ENCODE data around the gene RUNX2. TPM values are rescaled to one million over a fixed set of nuclear protein-coding genes. Genes with fewer than 3 reads are reported as not detected.

The RUNX2 gene
- total RNA-seq, 4 donors from 2014 or later = 0.78 to 2.0 (median 0.94) TPM

GRCh38 chr6:45597424-45597823, 269.3 kb downstream of the RUNX2 start:
- no peaks in the 10 kb centered on the region for H3K36me3 ChIP-seq
- H3K9me3 ChIP-seq = no peaks in the 10 kb centered on the region
- H3K4me3 ChIP-seq = no peak overlapping the region
- peaks cover 4 to 9% of the 10 kb centered on the region in 2 donors for H3K4me1 ChIP-seq
- peaks cover 0 to 3% (median 0%) of the 10 kb centered on the region in 3 donors for H3K27me3 ChIP-seq
- intact Hi-C loops (cut with DNase I; ENCODE audit: low total_unique reads) = no loop called here
- H3K27ac ChIP-seq = no peak overlapping the region
- DNase-seq = no peak
- in situ Hi-C loops (cut with MboI; ENCODE audit: low sequenced_read_pairs in 4 of 4) = no loop called here
- TF ChIP-seq POLR2A (IDR thresholded peaks at IDR 0.05) = no peak
- TF ChIP-seq, protein P1, sequence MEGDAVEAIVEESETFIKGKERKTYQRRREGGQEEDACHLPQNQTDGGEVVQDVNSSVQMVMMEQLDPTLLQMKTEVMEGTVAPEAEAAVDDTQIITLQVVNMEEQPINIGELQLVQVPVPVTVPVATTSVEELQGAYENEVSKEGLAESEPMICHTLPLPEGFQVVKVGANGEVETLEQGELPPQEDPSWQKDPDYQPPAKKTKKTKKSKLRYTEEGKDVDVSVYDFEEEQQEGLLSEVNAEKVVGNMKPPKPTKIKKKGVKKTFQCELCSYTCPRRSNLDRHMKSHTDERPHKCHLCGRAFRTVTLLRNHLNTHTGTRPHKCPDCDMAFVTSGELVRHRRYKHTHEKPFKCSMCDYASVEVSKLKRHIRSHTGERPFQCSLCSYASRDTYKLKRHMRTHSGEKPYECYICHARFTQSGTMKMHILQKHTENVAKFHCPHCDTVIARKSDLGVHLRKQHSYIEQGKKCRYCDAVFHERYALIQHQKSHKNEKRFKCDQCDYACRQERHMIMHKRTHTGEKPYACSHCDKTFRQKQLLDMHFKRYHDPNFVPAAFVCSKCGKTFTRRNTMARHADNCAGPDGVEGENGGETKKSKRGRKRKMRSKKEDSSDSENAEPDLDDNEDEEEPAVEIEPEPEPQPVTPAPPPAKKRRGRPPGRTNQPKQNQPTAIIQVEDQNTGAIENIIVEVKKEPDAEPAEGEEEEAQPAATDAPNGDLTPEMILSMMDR (IDR thresholded peaks at IDR 0.05 in 4 of 5, conservative IDR thresholded peaks at IDR 0.05 in 1 of 5) = no peak
- no peak for ATAC-seq

DNA sequence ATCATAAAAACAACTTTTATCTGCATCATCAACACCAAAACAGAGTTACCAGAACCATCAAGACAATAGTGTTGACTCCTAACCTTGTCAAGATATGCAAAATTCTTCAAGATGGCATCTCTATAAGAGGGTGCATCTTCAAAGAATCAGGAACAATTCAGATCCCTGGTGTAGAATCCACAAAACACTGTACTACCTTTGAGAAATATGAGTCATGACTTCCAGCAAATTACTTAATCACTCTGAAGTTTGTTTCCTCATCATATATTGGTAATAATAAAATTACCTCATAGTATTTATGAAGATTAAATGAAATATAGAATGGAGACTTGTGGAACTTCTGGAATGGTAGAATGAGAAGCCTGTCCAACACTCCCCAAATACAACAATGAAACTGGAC, 270.9 kb downstream of the RUNX2 start:
- ATAC-seq (no peak), DNase-seq (no peak)
- Histone ChIP-seq H3K4me1 (peaks cover 4 to 9% of the 10 kb centered on the region in 2 donors), H3K9me3 (no peaks in the 10 kb centered on the region), H3K27ac (no peak overlapping the region), H3K4me3 (no peak overlapping the region), H3K36me3 (no peaks in the 10 kb centered on the region), H3K27me3 (peaks cover 0 to 3% (median 0%) of the 10 kb centered on the region in 3 donors)
- TF ChIP-seq, protein P1 (IDR thresholded peaks at IDR 0.05 in 4 of 5, conservative IDR thresholded peaks at IDR 0.05 in 1 of 5) = no peak
- in situ Hi-C loops (cut with MboI; ENCODE audit: low sequenced_read_pairs in 4 of 4) = no loop called here
- intact Hi-C loops (cut with DNase I; ENCODE audit: low total_unique reads) = no loop called here

GRCh38 chr6:45605971-45606370, 277.8 kb downstream of the RUNX2 start:
- Histone ChIP-seq H3K9me3 (no peaks in the 10 kb centered on the region), H3K27me3 (no peaks in the 10 kb centered on the region), H3K27ac (no peak overlapping the region), H3K4me1 (peaks cover 0 to 3% of the 10 kb centered on the region in 2 donors), H3K36me3 (no peaks in the 10 kb centered on the region), H3K4me3 (no peak overlapping the region)
- ATAC-seq (no peak), DNase-seq (no peak)
- in situ Hi-C loops (cut with MboI; ENCODE audit: low sequenced_read_pairs in 4 of 4) (no loop called here), intact Hi-C loops (cut with DNase I; ENCODE audit: low total_unique reads) (no loop called here)
- TF ChIP-seq, protein P1 (IDR thresholded peaks at IDR 0.05 in 4 of 5, conservative IDR thresholded peaks at IDR 0.05 in 1 of 5) = no peak
- TF ChIP-seq POLR2A (IDR thresholded peaks at IDR 0.05) = no peak

GRCh38 chr6:45606831-45607400, 278.8 kb downstream of the RUNX2 start:
- no peaks in the 10 kb centered on the region for H3K9me3 ChIP-seq
- no peak for TF ChIP-seq POLR2A (IDR thresholded peaks at IDR 0.05)
- TF ChIP-seq, protein P1 (IDR thresholded peaks at IDR 0.05 in 4 of 5, conservative IDR thresholded peaks at IDR 0.05 in 1 of 5) = no peak
- ATAC-seq (no peak), DNase-seq (no peak)
- peaks cover 0 to 3% of the 10 kb centered on the region in 2 donors for H3K4me1 ChIP-seq
- no peaks in the 10 kb centered on the region for H3K36me3 ChIP-seq
- in situ Hi-C loops (cut with MboI; ENCODE audit: low sequenced_read_pairs in 4 of 4) = no loop called here
- H3K4me3 ChIP-seq = no peak overlapping the region
- intact Hi-C loops (cut with DNase I; ENCODE audit: low total_unique reads) = no loop called here
- H3K27me3 ChIP-seq = no peaks in the 10 kb centered on the region
- no peak overlapping the region for H3K27ac ChIP-seq

GRCh38 chr6:45607798-45608197, 279.7 kb downstream of the RUNX2 start:
- TF ChIP-seq POLR2A (IDR thresholded peaks at IDR 0.05) = no peak
- TF ChIP-seq, protein P1 (IDR thresholded peaks at IDR 0.05 in 4 of 5, conservative IDR thresholded peaks at IDR 0.05 in 1 of 5) = no peak
- ATAC-seq = no peak

More at GRCh38 chr6:45607798-45608197, 279.7 kb downstream of the RUNX2 start:
- Histone ChIP-seq H3K4me1 (peaks cover 0 to 3% of the 10 kb centered on the region in 2 donors), H3K27ac (no peak overlapping the region), H3K27me3 (no peaks in the 10 kb centered on the region), H3K36me3 (no peaks in the 10 kb centered on the region), H3K9me3 (no peaks in the 10 kb centered on the region), H3K4me3 (no peak overlapping the region)
- in situ Hi-C loops (cut with MboI; ENCODE audit: low sequenced_read_pairs in 4 of 4) = no loop called here
- no peak for DNase-seq
- intact Hi-C loops (cut with DNase I; ENCODE audit: low total_unique reads) = no loop called here

Data from gastrocnemius medialis (tissue), 4 donors.